HepG2 (cell line): ENCODE data around the gene GPHN. TPM values are rescaled to one million over a fixed set of nuclear protein-coding genes. Genes with fewer than 3 reads are reported as not detected.

ENCODE experiments used
- ATAC-seq: fragments of 200-7000 bp; cut with Tn5 transposase; 3 replicates; pipeline ENCODE4 v1.9.1; 2020; ENCODE audit warnings: mild to moderate bottlenecking, moderate library complexity
- BruUV-seq: library from RNA; stranded (reverse); fragments of 400-500 nt; replicated peaks from 2 replicates; lab custom pipeline; 2021; lab: Mats Ljungman, UMichigan
- CTCF ChIA-PET: fragments of 300-600 bp; formaldehyde crosslinking; extraction: SDS; loops from one replicate; lab custom pipeline; 2021; ENCODE audit warnings: low total read pairs, inconsistent platforms, low intra/inter-chr PET ratio; lab: Yijun Ruan, JAX
- POLR2A ChIA-PET: fragments of 350-600 bp; sonication (Branson Sonifier 250); formaldehyde crosslinking; loops from one replicate; lab custom pipeline; 2020; ENCODE audit warnings: antibody characterized with exemption, inconsistent platforms; lab: Yijun Ruan, JAX
- DNase-seq: peaks from one replicate; pipeline ENCODE4 v3.0.0-alpha.2; 2015; ENCODE audit warnings: low spot score
- FAIRE-seq: peaks from 3 replicates; lab custom pipeline; 2011; peaks lifted over from hg19 to GRCh38; lab: Jason Lieb, UNC
- H2AFZ ChIP-seq: one replicate; pipeline ENCODE4 v1.6.1; 2011; ENCODE audit warnings: low read length, inconsistent platforms
- H3K27ac ChIP-seq: fragments of 300-600 bp; 3 replicates; pipeline ENCODE4 v1.8.0; 2011; ENCODE audit warnings: mixed run types, mild to moderate bottlenecking, mixed read lengths, low read length, inconsistent platforms; ENCODE audit not compliant: insufficient read depth; ENCODE audit errors: extremely low read length
- H3K27me3 ChIP-seq, 2 experiments: fragments of 200-600 bp in 1 of 2; 2 replicates in 1 of 2; 3 replicates in 1 of 2; pipeline versions ENCODE4 v1.6.0 to v1.8.0; 2011; ENCODE audit warnings: low read length in 2 of 2, mild to moderate bottlenecking in 2 of 2, moderate library complexity in 2 of 2, inconsistent platforms in 1 of 2; ENCODE audit not compliant: insufficient read depth in 2 of 2, control insufficient read depth in 1 of 2
- H3K36me3 ChIP-seq, 2 experiments: fragments of 200-600 bp in 1 of 2; replicated peaks in 1 of 2; 2 replicates in 1 of 2; 3 replicates in 1 of 2; pipeline versions ENCODE4 v1.5.1 to v1.8.0; 2011; ENCODE audit warnings: low read length in 2 of 2, inconsistent platforms in 1 of 2; ENCODE audit not compliant: insufficient read depth in 2 of 2, control insufficient read depth in 1 of 2
- H3K4me1 ChIP-seq: 2 replicates; pipeline ENCODE4 v1.5.1; 2012; ENCODE audit warnings: low read length, inconsistent platforms; ENCODE audit not compliant: insufficient read depth
- H3K4me2 ChIP-seq: 2 replicates; pipeline ENCODE4 v1.6.0; 2011; ENCODE audit warnings: low read depth, low read length, inconsistent platforms
- H3K4me3 ChIP-seq, 3 experiments: fragments of 200-600 bp in 1 of 3; sonication (generic), shearing (Covaris generic) in 1 of 3; replicated peaks in 1 of 3; 2 replicates each; pipeline ENCODE4 v1.5.1; 2011 to 2016; ENCODE audit warnings: low read length in 3 of 3, inconsistent platforms in 2 of 3, low read depth in 2 of 3, mild to moderate bottlenecking in 2 of 3, control low read depth in 1 of 3, mixed read lengths in 1 of 3; ENCODE audit not compliant: insufficient read depth in 1 of 3
- H3K79me2 ChIP-seq: one replicate; pipeline ENCODE4 v1.6.1; 2011; ENCODE audit warnings: low read length, inconsistent platforms; ENCODE audit not compliant: insufficient read depth
- H3K9ac ChIP-seq: 2 replicates; pipeline ENCODE4 v1.6.0; 2011; ENCODE audit warnings: mild to moderate bottlenecking, low read depth, low read length, inconsistent platforms; ENCODE audit not compliant: insufficient read depth
- H3K9me3 ChIP-seq: 2 replicates; pipeline ENCODE4 v1.5.1; 2012; ENCODE audit warnings: mild to moderate bottlenecking, low read length
- H4K20me1 ChIP-seq: 2 replicates; pipeline ENCODE4 v1.6.0; 2011; ENCODE audit warnings: inconsistent platforms, mild to moderate bottlenecking, low read length, moderate library complexity; ENCODE audit not compliant: insufficient read depth
- DMAP1 ChIP-seq: IDR thresholded peaks from 2 replicates; pipeline ENCODE4 v1.6.1; 2016
- DR1 ChIP-seq: sonication (generic); formaldehyde crosslinking; IDR thresholded peaks from 2 replicates; pipeline ENCODE4 v1.8.0; 2021; ENCODE audit warnings: mild to moderate bottlenecking, missing genetic modification reagents, inconsistent platforms
- ERF ChIP-seq: IDR thresholded peaks from 2 replicates; pipeline ENCODE4 v1.6.1; 2018; ENCODE audit warnings: missing biosample characterization, missing genetic modification reagents
- HNF1B ChIP-seq: sonication (generic); formaldehyde crosslinking; IDR thresholded peaks from 2 replicates; pipeline ENCODE4 v1.5.1; 2020; ENCODE audit warnings: mild to moderate bottlenecking, moderate library complexity, missing genetic modification reagents
- KDM4B ChIP-seq: sonication (generic); formaldehyde crosslinking; IDR thresholded peaks from 2 replicates; pipeline ENCODE4 v1.4.0; 2020; ENCODE audit warnings: missing genetic modification reagents
- KDM5A ChIP-seq: fragments of 200-600 bp; sonication (generic); IDR thresholded peaks from 2 replicates; pipeline ENCODE4 v1.7.0; 2018; ENCODE audit warnings: antibody characterized with exemption, mild to moderate bottlenecking, low read length, borderline replicate concordance
- KLF11 ChIP-seq: IDR thresholded peaks from 2 replicates; pipeline ENCODE4 v1.6.1; 2016; ENCODE audit warnings: missing compliant biosample characterization
- PAWR ChIP-seq: sonication (generic); formaldehyde crosslinking; IDR thresholded peaks from 2 replicates; pipeline ENCODE4 v1.4.0; 2020; ENCODE audit warnings: missing genetic modification reagents, mild to moderate bottlenecking, borderline replicate concordance
- RFX3 ChIP-seq: IDR thresholded peaks from 2 replicates; pipeline ENCODE4 v1.6.1; 2016; ENCODE audit warnings: missing biosample characterization, missing genetic modification reagents
- SMARCC2 ChIP-seq: fragments of 450-650 bp; IDR thresholded peaks from 2 replicates; pipeline ENCODE4 v1.6.1; 2017; ENCODE audit warnings: antibody characterized with exemption, mild to moderate bottlenecking
- UBTF ChIP-seq: sonication (generic); formaldehyde crosslinking; IDR thresholded peaks from 2 replicates; pipeline ENCODE4 v1.4.0; 2020; ENCODE audit warnings: mild to moderate bottlenecking, missing genetic modification reagents
- ZBED4 ChIP-seq: sonication (generic); formaldehyde crosslinking; IDR thresholded peaks from 2 replicates; pipeline ENCODE4 v1.4.0; 2020; ENCODE audit warnings: missing genetic modification reagents, borderline replicate concordance
- ZBTB34 ChIP-seq: sonication (generic); formaldehyde crosslinking; IDR thresholded peaks from 2 replicates; pipeline ENCODE4 v1.8.0; 2022; ENCODE audit warnings: mild to moderate bottlenecking, missing genetic modification reagents
- ZNF317 ChIP-seq: sonication (generic); formaldehyde crosslinking; IDR thresholded peaks from 2 replicates; pipeline ENCODE4 v1.5.0; 2020; ENCODE audit warnings: mild to moderate bottlenecking, missing genetic modification reagents
- ZNF451 ChIP-seq: sonication (generic); formaldehyde crosslinking; IDR thresholded peaks from 2 replicates; pipeline ENCODE4 v1.5.0; 2020; ENCODE audit warnings: mild to moderate bottlenecking, missing genetic modification reagents
- WGBS: methylation state at CpG from one replicate; pipeline ENCODE4 v1.1.6; 2017; ENCODE audit warnings: low lambda C conversion rate; 5-methylcytosine and 5-hydroxymethylcytosine counted together
- in situ Hi-C: cut with HindIII; loops from 2 replicates; pipeline ENCODE4 v1.10.0; 2017; ENCODE audit warnings: low pct_unique_long_range_greater_than_20kb; ENCODE audit not compliant: extremely low pct_ligation_motif_present
- intact Hi-C: fragments of 100-400 bp; cut with micrococcal nuclease; formaldehyde crosslinking; loops from one replicate; pipeline ENCODE4 v1.10.0; 2022; ENCODE audit not compliant: unreplicated experiment
- polyA plus RNA-seq, 8 experiments: library from polyadenylated mRNA; depleted of rRNA in 3 of 8; stranded (reverse) in 7 of 8; unstranded in 1 of 8; fragments of >200 nt; fragmentation: Illumina TruSeq in 4 of 8; extraction: Trizol in 4 of 8; gene quantifications; 2 replicates each; pipeline versions ENCODE4 v1.2.1 to v1.2.3, GENCODE V29; 2011 to 2016; ENCODE audit warnings: low read depth in 4 of 8, missing spikeins in 1 of 8, mixed read lengths in 1 of 8; ENCODE audit not compliant: insufficient read depth in 1 of 8
- total RNA-seq, 5 experiments: library from RNA; depleted of rRNA; stranded (reverse); fragments of >200 nt; fragmentation: Illumina TruSeq; extraction: Trizol; gene quantifications; 2 replicates each; pipeline ENCODE4 v1.2.3, GENCODE V29; 2016; ENCODE audit warnings: low read depth in 1 of 5
- TF ChIP-seq, protein P1 (sequence below): sonication (generic); formaldehyde crosslinking; IDR thresholded peaks from 2 replicates; pipeline ENCODE4 v1.5.0; 2020; ENCODE audit warnings: missing genetic modification reagents

GPHN gene
- total and polyA plus RNA-seq, 2 of the 13 experiments (the other 11 are each of a cell fraction or from before 2014, with no cell fraction given) = 12.7 to 19.2 TPM

GRCh38 chr14:67172056-67172455 is 664.1 kb downstream of the GPHN start:
- POLR2A ChIA-PET = no interaction called here
- Histone ChIP-seq H3K4me1 (peaks cover 6% of the 10 kb centered on the region), H3K4me2 (no peak overlapping the region), H3K9ac (no peak overlapping the region), H2AFZ (no peak overlapping the region), H3K27ac (no peak overlapping the region), H3K4me3 (no peak overlapping the region), H3K36me3 (peaks cover 0 to 3% of the 10 kb centered on the region in 2 experiments; a peak in 4 of 5 replicates), H3K27me3 (no peaks in the 10 kb centered on the region), H3K79me2 (no peaks in the 10 kb centered on the region), H4K20me1 (no peaks in the 10 kb centered on the region), H3K9me3 (no peaks in the 10 kb centered on the region; the same call in 1 of the 2 replicates)
- BruUV-seq = no TSS peak
- FAIRE-seq (no peak), DNase-seq (no peak), ATAC-seq (no peak)
- 96% methylated on average over 4 of the region's 5 CpGs for WGBS
- CTCF ChIA-PET = no interaction called here
- intact Hi-C loops (no loop called here), in situ Hi-C loops (no loop called here)
- TF ChIP-seq KDM5A (no peak), ZBED4 (CRISPR knock-in tag) (no peak), KDM4B (CRISPR knock-in tag) (no peak), PAWR (CRISPR knock-in tag) (no peak), ERF (CRISPR knock-in tag) (no peak), ZNF451 (CRISPR knock-in tag) (no peak), UBTF (CRISPR knock-in tag) (no peak), DMAP1 (CRISPR knock-in tag) (no peak), KLF11 (CRISPR knock-in tag) (no peak), HNF1B (CRISPR knock-in tag) (no peak), ZBTB34 (CRISPR knock-in tag) (no peak), DR1 (CRISPR knock-in tag) (no peak), ZNF317 (CRISPR knock-in tag) (no peak), RFX3 (CRISPR knock-in tag) (no peak), SMARCC2 (no peak)
- TF ChIP-seq, protein P1, sequence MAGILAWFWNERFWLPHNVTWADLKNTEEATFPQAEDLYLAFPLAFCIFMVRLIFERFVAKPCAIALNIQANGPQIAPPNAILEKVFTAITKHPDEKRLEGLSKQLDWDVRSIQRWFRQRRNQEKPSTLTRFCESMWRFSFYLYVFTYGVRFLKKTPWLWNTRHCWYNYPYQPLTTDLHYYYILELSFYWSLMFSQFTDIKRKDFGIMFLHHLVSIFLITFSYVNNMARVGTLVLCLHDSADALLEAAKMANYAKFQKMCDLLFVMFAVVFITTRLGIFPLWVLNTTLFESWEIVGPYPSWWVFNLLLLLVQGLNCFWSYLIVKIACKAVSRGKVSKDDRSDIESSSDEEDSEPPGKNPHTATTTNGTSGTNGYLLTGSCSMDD = no peak
